ENCODE measurements around the gene WNT3.

- TF ChIP-seq HDGF (IDR thresholded peaks at IDR 0.05; ENCODE audit: borderline replicate concordance) (no peak), PKNOX1 (IDR thresholded peaks at IDR 0.05) (no peak), ZNF384 (IDR thresholded peaks at IDR 0.05) (no peak), FOXK2 (IDR thresholded peaks at IDR 0.05) (no peak), ARNT (IDR thresholded peaks at IDR 0.05) (no peak), FOXM1 (IDR thresholded peaks at IDR 0.05; ENCODE audit: borderline replicate concordance) (no peak), BHLHE40 (IDR thresholded peaks at IDR 0.05; ENCODE audit: borderline replicate concordance) (no peak), SP1 (IDR thresholded peaks at IDR 0.05) (no peak), ELF4 (IDR thresholded peaks at IDR 0.05) (no peak), CTBP1 (IDR thresholded peaks at IDR 0.05; ENCODE audit: borderline replicate concordance) (no peak), TARDBP (IDR thresholded peaks at IDR 0.05) (no peak)
Measured at GRCh38 chr17:46854515-46854914, 36.0 kb upstream of the WNT3 start.

Measured in HEK293T (cell line).